Activated CD4-positive, alpha-beta T cell treated with anti-CD3 and anti-CD28 coated beads, Interleukin-2, Interleukin-6, amounts not matched to agents 100 ng/mL and 50 ng/mL, durations not matched to agents 16 hours and 8 hours (primary cell): ENCODE data around the gene C17orf67.

Experiments
- DNase-seq: peaks from one replicate; pipeline ENCODE4 v3.0.0-alpha.2; 2020

Gene C17orf67, protein sequence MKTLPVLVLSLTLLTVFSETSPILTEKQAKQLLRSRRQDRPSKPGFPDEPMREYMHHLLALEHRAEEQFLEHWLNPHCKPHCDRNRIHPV

DNA sequence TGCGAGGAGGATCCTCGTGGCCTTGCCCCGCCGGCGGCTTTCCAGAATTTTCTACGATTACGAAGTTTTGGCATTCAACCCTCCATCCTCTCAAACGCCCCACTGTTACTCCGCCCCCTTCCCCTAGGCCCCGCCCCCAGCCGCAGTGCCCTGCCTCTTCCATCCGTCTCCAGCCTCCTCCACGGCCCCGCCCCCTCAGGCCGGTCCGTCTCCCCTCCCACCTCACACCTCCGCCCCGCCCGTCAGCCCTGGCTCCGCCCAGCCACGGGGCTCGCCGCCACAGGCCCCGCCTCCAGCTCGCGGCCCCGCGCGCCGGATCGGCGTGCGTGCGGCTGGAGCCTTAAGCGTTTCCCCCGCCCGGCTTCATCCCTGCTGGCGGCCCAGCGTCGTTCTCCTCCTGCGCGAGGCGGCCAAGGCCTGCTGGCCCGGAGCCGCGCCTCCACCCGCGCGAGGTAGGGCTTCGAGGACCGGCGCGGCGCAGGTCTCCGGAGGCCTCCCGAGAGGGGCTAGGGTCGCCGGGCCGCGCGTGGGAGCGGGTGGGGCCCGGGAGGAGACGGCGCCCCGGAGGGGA lies at the start of gene C17orf67, which contains the start of gene DGKE:
Gene C17orf67 (minus strand): TSS at position 112 of the 571 bp plus-strand sequence. CDS start 18,110 bp downstream, outside the sequence.
Gene DGKE (plus strand): TSS at position 343 of the 571 bp plus-strand sequence. CDS start 645 bp downstream, outside the sequence.
- peak; percentile 99 for DNase-seq

DNA sequence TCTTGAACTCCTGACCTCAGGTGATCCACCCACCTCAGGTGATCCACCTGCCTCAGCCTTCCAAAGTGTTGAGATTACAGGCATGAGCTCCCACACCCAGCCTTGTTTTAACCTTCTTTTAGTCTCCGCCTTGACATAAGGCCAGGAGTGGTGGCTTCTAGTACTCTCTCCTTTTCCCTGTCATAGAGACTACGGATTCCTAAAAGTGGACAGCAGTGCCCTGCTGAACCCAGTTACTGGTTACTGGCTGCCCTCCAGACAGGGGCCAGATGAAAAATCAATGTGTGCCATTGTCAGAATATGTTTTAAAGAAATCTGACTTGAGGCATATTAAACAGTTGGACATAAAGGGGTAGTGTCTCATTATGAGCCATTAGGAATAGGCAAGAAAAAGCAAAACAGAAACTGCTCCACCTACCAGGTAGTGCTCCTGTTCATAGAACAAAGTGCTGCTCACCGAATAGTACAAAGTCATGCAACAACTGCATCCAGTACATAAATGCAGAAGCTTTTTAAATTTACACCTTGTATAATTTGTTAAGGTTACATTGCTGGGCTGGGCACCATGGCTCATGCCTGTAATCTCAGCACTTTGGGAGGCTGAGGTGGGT lies 48.1 kb upstream of the C17orf67 start:
- DNase-seq = no peak

DNA sequence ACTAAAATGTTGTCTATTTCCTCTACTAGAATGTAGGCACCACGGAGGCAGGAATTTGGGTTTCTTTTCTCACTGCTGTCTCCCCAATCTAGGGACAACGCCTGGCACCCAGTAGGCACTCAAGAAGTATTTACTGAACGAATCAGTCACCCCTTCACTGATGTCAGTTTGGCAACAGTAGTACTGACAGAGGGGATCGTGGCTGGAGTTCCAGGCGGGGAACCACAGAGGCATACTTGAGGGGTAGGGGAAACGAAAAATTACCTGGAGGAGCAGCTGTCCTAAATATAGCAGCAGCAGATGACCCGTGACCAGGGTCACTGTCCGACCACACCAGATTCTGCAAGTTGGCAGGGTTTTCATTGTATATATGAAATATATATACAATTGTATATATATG lies 46.9 kb upstream of the C17orf67 start:
- DNase-seq = no peak

DNA sequence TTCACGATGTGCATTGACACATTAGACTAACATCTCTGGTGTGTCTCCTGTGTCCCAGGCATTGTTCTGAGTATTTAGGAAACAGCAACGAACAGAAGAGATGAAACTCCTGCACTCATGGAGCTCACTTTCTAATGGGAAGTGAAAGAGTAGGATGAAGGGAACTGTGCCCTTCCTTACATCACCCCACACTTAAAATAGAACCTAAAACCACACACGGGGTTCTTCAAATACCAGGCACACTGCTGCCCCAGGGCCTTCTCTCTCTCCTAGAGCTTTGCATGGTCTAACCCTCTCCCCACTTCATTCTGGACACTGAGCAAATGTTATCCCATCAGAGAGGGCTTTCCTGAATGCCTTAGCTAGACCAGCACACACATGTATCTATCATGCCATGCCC lies 46.4 kb upstream of the C17orf67 start:
- DNase-seq = no peak

DNA sequence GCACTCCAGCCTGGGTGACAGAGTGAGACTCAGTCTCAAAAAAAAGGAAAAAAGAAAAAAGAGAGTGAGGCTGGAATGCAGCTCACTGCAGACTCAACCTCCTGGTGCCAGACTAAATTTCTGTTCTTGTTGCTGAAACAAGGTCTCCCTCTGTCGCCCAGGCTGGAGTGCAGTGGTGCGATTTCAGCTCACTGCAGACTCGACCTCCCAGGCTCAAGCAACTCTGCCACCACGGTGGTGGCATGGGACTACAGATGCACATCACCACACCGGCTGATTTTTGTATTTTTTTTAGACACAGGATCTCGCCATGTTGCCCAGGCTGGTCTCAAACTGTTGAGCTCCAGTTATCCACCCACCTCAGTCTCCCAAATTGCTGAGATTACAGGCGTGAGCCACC lies 45.6 kb upstream of the C17orf67 start:
- no peak for DNase-seq

DNA sequence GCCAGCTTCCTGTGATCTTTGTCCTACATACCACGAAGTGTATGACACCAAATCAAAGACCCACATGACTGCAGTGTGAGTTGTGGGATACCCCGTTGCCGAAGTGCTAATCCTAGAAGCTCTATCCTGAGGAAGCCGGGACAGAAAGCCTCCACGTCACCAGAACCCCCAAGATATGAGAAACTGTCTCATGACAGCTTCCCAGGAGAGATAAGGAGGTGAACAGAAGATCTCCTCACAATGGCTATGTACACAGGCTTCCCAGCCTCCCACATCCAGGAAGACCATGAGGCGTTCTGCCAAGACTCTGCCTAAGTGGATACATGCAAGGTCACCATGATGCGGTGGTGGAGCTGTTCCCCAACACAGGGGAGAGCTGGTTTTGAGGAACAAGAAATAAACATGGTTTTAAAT lies 43.1 kb upstream of the C17orf67 start:
- no peak for DNase-seq

DNA sequence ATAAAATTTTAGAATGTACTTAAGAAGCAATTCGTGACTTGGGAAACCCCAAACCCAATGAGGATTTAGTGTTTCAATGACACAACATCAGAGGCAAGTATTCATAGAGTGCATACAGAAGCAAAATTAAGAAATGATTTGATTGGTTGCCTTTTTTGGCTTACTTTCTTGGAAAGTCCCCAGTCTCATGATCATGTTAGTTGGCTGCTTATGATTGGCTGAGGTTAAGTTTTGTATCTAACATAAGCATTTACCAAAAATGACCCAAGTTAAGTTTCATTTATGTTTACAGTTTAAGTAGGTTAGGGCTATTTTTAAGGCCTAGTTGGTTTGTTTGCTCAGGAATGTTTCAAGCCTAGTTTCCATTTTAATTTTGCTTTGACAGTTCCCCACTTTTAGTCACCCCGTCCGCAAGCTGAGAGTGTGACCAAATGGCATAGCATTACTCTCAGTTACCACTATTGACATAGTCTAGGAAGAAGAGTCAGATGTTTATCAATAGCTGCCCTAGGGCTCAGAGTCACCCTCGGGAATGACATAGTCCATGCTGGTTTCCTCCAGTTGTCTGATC lies 36.4 kb upstream of the C17orf67 start:
- peak; percentile 19 for DNase-seq

DNA sequence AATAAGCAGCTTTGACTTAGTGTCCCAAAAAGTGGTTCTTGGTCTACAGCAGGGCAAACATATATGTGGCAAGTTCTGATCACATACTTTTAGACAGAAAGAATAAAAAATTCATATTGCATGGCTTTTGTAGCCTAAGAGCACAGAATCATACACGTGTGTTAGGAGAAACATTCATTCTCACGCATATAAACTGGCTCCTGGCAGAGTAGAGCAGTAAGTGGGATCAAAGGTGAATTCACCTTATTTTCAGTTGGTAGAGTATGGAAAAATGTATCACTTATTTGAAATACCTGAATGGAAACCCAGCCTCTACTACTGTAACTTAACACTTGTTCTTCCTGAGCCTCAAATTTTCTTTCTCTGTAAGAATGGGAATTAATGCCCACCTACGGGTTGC lies 35.0 kb upstream of the C17orf67 start:
- DNase-seq = no peak

DNA sequence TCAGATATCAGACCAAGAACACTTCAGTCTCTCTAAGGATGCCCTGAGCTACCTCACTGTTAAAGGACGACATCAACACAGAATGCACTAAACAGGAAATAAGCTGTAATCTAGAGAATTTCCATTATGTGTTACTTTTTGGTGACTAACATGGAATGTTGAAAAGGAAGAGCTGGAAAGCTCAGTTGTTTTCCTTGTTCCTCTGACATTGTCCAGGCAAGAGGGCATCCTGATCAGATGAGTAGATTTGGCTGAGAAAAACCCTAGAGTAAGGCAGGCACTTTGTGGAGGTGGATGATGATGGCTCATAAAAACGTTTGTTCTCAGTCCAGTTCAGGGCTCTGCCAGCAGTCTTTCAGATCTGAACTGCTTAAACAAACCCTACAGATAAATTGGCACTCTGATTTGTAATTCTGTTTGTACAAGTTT lies 34.2 kb upstream of the C17orf67 start:
- DNase-seq = no peak

DNA sequence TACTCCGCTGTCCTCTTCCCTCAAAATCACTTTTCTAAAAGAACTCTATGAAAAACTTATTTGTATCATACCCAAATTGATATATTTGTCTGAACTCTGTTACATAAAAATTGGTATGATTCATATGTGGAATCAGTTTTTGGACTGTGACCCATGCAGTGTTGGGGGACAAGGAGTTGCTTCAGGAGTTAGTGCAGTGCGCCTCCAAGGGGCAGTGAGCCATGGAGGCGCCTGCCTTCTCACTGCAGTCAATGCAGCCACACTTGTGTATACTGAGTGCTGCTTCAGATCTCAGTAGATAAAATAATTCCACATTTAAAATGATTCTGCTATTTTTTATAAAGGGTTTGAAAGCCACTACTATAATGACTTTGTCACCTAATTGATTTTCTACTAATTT lies 32.8 kb upstream of the C17orf67 start:
- no peak for DNase-seq

DNA sequence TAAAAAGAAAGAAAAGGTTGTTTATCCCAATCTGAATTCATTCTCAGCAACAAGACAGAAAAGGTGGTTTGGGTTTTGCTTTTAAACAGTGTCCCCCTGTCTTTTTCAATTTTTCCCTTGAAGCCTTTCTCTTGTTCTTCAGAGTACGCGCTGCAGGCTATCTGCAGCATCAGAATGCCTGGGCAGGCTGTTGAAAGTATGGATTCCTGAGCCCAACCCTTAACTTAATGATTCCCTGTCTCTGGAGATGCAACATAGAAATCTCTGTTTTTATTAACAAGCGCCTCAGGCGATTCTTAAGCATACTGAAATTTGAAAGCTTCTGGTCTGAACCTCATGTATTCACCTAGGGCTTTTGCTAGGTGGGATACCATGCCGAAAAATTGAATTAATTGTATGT lies 32.4 kb upstream of the C17orf67 start:
- DNase-seq = no peak

DNA sequence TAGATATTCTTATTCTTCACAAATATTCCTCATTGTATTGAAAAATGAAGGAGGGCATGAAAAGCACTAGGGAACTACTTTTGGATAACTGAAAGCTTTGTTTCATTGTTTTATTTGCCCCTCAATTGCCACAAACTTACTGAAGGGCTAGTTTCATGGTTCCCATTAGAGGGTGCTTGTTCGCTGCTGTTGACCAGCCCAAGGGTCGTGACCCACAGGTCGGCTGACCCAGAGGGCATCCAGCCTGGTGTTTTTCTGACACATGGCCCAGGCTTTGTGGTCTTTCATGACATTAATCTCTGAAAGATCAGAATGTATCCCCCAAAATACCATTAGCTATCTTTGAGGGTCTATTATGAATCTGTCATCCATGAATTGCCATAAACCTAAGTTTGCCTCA lies 30.3 kb upstream of the C17orf67 start:
- DNase-seq = no peak

DNA sequence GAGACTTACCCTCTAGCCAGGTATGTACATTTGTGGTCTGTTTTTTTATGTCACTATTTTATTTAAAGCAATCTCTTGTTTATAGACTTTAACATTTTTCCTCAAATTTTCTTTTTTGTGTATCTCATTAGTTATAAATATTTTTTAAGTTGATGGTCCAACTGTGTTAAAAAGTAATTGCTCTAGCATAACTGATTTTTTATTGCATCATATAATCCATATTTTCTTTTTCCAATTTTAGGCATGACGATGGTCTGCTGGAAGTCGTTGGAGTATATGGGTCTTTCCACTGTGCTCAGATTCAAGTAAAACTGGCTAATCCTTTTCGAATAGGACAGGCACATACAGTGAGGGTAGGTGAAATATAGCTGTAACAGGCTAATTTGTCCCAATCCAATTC lies 28.2 kb upstream of the C17orf67 start:
- no peak for DNase-seq

DNA sequence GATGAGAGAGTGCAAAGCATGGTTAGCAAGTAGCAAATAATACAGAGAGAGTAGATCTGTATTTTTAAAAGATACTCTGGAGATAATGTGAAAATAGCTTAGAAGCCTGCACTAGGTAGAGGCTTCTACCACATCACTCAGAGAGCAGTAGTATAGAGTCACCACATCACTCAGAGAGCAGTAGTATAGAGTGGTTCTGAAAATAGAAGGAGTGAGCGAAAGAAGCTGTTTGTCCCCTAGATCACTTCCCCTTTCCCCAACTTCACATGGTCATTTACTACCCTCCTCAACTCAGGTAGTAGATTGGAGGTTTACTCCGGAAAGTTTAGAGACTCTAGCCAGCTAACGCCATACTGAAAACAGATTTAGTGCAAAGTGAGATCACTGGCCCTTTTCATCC lies 17.3 kb upstream of the C17orf67 start:
- DNase-seq = no peak

DNA sequence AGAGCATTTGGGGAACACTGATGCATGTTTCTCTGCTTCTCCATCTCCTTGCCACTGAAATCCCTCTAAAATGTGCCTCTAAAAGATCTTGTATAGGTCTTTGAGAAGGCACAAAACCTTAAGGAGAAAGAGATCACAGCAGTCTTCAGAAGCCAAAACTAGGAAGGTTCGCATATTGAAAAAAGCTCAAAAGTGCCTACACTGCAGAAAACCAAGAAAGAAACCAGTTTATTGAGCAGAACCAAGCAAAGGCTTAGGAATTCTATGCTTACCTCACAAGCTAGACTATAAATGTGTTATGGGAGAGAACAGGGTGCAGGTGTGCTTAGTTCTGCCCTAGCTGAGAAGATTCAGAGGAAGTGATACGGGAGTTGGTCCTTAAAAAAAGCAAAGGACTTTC lies 16.9 kb upstream of the C17orf67 start:
- DNase-seq = no peak

DNA sequence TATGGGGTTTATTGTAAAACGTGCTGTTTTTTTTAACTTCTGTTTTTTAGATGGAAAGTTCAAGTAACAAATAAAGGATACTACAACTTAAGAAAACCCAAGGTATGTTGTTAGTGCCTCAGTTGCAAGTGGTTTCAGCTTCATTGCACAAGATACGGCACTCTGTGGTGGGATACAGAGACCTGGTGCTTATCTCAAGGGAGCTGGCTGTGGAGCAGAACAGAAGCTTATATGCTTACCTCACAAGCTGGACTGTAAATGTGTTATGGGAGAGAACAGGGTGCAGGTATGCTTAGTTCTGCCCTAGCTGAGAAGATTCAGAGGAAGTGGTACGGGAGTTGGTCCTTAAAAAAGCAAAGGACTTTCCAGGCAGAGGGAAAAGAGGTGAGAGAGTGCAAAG lies 15.4 kb upstream of the C17orf67 start:
- DNase-seq = no peak

DNA sequence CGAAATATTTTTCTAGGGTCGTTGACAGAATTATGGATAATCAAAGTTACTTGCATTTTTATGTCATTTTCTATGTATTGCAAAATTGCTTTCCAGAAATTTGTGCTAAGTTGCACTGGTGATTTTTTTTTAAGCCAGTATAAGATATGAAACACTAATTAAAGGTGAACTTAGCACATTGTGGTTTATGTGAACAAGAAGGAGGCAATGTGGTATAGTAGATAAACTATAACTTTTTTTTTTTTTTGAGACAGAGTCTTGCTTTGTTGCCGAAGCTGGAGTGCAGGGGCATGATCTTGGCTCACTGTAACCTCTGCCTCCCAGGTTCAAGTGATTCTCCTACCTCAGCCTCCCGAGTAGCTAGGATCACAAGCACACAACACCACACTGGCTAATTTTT lies 13.4 kb upstream of the C17orf67 start:
- no peak for DNase-seq

DNA sequence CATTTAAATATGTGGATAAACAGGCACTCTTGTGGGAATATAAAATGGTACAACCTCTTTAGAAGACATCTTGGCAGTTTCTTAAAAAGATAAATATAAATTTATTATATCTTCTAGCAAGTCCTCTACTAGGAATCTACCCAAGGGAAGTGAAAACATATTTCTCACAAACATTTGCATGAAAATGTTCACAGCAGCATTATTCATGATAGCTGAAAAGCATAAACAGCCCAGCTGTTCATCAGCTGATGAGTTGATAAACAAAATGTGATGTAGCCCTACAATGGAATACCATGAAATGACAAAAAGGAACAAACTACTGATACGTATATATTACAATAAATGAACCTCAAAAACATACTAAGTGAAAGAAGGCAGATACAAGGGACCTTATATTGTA lies 12.2 kb upstream of the C17orf67 start:
- no peak for DNase-seq

DNA sequence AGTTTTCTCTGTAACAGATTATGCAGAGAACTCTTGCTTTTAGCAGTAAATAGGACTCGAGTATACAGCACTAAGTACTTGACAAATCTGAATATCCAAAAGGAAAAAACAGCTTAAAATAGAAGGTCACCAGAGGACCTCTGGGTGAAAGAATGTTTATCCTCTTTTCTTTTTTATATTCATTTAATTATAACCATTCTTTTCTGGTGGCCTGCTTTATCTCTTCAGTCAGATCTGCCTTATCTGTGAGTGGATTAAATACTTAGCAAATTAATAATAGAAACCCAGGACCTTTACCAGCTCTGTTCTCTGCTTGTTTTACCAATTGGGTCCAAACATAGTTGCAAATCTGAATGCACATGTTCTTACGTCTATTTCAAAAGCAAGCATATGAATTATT lies 8.9 kb upstream of the C17orf67 start:
- DNase-seq = no peak

DNA sequence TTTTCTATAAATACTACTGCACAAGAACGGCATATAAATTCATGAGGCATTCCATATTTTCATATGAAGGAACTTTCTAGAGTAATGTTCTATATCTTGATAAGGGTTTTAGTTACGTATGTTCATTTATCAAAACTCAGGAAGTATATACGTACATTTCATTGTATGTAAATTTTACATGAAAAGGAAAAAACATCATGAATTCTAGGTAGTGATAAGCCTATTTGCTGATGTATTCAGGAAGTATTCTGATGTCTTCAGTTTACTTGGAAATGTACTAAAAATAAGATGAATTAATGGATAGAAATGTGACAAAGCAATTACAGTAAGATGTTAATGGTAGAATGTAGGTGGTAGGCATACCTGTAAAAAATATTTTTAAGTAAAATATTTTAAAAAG lies 5.0 kb upstream of the C17orf67 start:
- no peak for DNase-seq

DNA sequence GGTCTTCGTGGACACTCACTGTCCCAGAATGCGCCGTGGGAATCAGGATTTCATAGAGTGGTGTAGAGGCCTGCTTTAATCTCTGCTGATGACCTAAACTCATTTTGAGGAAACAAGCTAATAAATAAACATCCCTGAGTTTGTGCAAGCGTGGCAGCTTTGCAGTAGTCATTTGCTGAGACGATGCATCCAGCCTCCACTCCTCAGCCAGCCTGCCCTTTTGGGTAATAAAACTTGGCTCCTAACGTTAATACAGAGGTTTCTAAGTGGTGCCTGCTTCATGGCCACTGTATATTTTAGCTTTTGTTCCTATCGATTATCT lies 1.5 kb upstream of the C17orf67 start:
- DNase-seq = no peak

DNA sequence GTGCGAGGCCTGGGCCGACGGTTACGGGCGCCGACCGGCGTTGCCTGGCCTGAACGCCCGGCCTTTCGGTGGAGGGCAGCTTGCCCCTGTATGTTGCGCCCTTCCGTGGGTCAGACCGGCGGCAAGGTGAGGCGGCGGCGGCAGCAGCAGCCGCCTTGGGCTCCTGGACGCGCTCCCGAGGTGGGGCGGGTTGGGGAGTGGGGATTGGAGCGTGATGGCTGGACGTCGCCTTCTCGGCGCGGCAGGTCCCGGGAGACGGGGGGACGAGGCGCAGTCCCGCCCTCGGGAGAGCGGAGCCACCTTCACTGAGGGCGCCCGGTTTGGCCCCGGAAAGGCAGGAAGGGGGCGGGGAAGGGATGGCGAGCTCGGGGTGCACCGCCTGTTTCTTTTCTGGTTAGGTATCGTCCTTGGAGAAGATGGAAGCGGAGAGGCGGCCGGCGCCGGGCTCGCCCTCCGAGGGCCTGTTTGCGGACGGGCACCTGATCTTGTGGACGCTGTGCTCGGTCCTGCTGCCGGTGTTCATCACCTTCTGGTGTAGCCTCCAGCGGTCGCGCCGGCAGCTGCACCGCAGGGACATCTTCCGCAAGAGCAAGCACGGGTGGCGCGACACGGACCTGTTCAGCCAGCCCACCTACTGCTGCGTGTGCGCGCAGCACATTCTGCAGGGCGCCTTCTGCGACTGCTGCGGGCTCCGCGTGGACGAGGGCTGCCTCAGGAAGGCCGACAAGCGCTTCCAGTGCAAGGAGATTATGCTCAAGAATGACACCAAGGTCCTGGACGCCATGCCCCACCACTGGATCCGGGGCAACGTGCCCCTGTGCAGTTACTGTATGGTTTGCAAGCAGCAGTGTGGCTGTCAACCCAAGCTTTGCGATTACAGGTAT lies 902 bp upstream of the C17orf67 start:
- peak; percentile 76 for DNase-seq

DNA sequence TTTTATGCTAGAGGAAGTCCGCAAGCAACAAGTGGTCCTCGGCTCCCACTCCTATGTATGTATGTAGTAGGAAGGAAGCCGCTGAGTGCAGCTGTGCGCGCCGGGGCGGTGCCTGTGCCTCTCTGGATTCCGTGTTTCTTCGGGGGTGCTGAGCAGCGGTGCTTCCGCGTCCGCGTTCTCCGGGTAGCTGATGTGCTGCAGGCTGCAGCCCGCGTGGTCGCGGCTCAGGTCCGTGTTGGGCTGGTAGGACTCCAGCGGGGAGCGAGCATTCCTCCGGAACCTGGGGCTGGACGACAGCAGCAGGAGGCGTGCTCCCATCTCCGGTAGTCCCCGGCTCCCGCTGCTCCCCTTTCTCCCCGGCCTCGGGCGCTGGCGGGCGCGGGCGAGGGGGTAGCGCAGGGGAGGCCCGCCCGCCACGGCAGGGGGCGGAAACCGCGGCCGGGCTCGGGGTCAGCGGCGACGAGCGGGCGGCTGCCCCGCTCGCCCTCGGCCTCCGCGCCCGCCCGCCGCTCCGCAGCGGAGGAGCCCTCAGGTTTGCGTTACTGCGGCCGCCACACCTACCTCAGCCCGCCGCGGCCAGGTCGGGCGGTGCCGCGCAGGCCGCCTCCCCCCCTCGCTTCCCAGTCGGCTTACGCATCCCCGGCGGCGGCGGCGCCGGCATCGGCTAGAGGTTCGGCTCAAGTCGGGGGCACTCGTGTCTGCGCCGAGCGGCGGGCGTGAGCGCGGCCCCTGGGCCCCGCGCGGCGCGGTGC lies 487 bp downstream of the C17orf67 start:
- peak; percentile 79 for DNase-seq
